Hematopoietic multipotent progenitor cell treated with erythropoietin and hydrocortisone succinate and interleukin-3 and kit ligand, for 17 days (in vitro differentiated cells): Measurements from ENCODE around the gene RAI1.

Experiments
- DNase-seq: peaks from one replicate; pipeline ENCODE4 v3.0.0-alpha.2; 2015; ENCODE audit warnings: low spot score

RAI1 gene

DNA sequence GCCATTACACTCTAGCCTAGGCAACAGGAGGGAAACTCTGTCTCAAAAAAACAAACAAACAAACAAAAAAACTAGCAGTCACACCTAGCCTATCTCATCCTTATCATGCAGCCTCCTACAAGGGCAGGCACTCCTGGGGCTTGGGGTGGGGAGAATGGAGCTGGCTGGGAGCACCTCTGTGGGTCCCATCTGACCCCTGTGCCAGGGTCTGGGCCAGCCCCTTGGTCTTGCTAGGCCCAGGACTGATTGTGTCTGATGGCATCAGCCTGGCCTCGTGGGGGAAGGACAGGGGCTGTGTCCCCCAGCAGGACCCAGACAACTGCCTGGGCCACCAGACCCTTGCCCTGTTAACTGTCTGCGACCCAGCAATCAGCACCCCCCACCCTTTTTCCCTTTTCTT lies 105.7 kb downstream of the RAI1 start:
- DNase-seq: no peak

DNA sequence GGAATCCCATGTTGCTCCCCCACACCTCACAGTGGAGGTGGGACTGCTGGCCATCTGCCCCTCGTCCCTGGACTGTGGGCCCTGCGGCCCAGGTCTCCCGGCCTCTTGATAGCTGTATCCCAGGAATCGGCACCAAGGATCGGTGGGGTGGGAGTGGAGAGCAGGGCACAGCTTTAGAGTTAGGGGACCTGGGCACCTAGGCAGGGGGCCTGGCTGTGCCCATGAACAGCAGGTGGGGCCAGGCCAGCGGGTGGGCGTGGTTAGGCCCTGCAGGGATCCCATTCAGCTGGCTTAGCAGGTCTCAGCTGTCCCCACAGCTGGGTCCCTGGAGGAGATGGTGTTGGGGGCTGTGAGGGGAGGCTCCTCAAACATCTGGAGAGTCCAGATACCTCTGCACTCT lies 106.3 kb downstream of the RAI1 start:
- DNase-seq: no peak

DNA sequence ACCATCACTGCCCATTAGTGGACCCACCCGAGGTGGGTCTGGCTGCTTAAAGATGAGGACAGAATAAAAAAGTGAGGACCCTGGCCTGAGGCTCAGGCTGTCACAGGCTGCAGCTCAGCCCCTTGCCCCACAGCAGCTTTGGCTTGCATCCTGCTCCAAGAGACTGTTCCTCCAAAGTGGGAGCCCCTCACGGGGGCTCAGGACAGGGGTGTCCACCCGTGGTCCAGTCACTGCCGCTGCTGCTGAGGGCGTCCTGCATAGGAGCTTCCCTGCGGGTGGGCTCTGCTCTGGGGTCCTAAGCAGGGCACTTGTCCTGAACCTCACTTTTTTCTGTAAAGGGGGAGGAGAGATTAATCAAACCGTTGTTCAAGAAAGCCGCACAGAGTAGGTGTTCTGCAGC lies 107.7 kb downstream of the RAI1 start:
- no peak for DNase-seq

DNA sequence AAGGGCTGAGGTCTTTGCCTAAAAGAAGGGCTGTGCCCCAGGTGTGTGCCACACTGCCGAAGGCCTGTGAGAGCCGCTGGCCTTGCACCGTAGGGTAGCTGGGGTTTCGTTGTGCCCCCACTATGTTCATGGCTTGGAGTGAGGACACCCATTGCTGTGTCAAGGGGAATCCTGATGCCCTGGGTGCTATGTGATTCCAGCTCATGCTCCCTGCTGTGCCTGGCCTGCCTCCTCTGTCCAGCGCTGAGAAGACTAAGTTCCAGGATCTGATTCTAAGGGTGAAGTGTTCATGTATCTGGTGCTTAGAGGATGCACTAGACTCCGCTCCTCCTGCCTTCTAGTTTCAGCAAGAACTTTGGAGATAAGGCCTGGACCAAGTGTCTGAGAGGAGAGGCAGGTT lies 108.2 kb downstream of the RAI1 start:
- DNase-seq: no peak

DNA sequence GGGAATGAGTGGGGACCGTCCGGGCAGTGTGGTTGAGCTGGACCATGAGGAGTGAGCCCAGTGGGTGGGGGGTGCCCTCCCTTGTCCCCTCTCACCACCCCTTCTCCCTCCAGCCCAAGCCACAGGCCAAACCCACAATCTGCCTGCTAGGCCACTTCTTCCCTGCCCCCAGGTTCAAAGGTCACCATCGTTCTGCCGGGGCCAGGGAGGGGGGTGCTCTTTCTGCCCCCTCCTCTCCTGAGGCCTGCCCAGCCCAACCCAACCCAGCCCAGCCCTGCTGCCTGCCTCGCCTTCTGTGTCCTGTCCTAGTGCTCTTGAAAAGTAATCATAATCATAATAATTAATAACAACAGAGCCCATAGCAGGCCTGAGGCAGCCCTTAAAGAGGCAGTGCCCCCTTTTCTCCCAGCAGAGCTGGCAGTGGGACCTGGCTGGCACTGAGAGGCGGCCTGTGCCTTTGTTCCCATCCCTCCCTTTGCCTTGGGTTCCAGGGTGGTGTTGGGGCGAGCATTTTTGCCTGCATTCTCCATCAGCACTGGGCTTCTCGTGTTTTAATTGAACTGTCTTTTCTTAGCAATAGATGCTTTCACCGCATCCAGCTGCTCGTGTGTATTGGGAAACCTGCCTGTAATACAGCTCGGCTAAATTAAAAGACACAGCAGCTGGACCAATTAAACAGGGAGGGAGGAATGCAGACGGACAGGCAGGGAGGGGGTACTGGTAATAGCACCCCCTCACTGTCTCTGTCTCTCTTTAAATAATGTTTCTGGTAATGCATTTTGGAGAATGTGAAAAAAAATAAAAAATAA lies 108.8 kb downstream of the RAI1 start:
- no peak for DNase-seq

DNA sequence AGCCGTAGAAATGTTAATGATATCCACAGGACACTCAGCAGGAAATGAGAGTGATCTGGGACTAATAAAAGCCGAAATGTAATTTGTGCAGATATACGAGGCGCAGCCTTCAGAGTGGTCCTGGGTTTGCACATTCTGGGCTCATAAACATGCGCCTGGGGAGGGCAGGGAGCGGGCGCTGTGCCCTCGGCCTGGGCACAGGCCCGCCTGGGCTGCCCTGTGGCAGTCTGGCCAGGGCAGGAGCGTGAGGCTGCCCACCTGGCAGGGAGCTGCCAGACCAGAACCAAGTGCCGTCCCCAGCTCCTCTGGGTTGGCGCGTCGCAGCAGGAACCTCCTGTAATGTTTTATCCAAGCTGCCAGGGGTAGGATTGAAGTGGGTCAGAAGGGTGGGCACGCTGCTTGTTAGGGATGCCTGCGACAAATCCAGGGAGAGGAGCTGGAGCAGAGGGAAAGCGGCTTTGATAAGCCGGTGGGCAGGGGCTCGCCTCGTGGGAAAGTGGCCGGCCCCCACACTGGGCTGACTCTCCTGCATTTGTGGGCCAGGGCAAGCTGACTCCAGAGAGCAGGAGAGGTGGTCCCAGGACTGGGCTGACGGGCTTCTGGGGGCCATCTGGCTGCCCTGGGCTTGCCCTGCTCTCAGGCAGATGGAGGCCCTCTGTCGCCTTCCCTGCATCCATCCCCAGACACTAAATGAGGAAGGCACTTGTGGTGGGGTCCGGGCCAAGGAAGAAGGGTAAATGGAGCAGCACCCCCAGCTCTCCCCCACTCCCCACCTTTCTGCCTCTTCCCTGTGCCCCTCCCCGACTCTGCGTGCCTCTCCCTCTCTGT lies 109.6 kb downstream of the RAI1 start:
- no peak for DNase-seq

DNA sequence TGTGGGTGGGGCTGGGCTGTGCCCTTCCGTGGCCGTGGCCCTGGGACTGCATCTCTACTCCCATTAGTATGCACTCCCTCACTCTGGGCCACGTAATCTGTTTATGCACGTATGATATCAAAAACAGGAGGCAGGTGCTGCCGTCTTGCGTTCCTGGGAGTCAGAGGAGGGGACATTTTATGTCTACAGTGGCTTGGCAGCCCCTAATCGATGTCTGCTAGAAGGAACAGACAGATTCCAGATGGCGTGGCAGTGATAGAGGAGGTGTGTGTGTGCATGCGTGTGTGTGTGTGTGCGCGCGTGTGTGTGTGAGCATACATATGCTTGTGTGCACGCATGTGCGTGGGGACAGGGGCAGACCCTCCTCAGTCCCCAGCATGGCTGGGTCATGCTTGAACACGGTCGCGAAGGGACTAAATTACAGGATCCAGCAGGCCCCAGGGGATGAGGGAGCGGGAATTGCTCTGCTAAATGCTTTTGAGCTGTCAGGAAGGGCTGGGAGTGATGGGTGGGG lies 110.8 kb downstream of the RAI1 start:
- DNase-seq: no peak

DNA sequence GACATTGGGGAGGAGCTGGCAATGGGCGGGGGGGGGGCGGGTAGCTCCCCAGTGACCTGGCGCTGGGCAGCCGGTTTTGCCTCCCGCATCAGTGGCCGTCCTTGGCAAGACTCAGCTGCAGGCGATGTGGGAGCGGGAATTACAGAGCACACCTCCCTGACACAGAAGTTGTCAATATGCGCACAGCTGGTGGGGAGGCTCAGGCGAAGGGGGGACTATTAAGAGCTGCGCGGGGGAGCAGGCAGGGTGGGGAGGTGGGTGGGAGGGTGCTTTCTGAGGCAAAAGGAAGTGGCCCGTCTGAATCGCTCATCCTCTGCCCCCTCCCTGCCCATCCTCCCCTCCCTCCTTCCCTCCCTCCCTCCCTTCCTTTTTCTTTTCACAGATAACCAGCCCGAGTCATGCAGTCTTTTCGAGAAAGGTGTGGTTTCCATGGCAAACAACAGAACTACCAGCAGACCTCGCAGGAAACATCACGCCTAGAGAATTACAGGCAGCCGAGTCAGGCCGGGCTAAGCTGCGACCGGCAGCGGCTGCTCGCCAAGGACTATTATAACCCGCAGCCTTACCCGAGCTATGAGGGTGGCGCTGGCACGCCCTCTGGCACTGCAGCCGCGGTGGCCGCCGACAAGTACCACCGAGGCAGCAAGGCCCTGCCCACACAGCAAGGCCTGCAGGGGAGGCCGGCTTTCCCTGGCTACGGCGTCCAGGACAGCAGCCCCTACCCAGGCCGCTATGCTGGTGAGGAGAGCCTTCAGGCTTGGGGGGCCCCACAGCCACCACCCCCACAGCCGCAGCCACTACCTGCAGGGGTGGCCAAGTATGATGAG lies 111.5 kb downstream of the RAI1 start:
- no peak for DNase-seq

DNA sequence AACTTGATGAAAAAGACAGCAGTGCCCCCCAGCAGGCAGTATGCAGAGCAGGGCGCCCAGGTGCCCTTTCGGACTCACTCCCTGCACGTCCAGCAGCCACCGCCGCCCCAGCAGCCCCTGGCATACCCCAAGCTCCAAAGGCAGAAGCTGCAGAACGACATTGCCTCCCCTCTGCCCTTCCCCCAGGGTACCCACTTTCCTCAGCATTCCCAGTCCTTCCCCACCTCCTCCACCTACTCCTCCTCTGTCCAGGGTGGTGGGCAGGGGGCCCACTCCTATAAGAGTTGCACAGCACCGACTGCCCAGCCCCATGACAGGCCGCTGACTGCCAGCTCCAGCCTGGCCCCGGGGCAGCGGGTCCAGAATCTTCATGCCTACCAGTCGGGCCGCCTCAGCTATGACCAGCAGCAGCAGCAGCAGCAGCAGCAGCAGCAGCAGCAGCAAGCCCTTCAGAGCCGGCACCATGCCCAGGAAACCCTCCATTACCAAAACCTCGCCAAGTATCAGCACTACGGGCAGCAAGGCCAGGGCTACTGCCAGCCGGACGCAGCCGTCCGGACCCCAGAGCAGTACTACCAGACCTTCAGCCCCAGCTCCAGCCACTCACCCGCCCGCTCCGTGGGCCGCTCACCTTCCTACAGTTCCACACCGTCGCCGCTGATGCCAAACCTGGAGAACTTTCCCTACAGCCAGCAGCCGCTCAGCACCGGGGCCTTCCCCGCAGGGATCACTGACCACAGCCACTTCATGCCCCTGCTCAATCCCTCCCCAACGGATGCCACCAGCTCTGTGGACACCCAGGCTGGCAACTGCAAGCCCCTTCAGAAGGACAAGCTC lies 112.3 kb downstream of the RAI1 start:
- no peak for DNase-seq

DNA sequence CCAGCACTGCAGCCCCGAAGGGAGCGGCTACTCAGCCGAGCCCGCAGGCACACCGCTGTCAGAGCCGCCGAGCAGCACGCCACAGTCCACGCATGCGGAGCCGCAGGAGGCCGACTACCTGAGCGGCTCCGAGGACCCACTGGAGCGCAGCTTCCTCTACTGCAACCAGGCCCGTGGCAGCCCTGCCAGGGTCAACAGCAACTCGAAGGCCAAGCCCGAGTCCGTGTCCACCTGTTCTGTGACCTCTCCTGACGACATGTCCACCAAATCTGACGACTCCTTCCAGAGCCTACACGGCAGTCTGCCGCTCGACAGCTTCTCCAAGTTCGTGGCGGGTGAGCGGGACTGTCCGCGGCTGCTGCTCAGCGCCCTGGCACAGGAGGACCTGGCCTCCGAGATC lies 113.1 kb downstream of the RAI1 start:
- no peak for DNase-seq

DNA sequence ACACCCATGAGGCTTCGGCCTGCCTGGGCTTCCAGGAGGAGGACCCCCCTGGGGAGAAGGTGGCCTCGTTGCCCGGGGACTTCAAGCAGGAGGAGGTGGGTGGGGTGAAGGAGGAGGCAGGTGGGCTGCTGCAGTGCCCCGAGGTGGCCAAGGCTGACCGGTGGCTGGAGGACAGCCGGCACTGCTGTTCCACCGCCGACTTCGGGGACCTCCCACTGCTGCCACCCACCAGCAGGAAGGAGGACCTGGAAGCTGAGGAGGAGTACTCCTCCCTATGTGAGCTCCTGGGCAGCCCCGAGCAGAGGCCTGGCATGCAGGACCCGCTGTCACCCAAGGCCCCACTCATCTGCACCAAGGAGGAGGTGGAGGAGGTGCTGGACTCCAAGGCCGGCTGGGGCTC lies 114.0 kb downstream of the RAI1 start:
- no peak for DNase-seq

DNA sequence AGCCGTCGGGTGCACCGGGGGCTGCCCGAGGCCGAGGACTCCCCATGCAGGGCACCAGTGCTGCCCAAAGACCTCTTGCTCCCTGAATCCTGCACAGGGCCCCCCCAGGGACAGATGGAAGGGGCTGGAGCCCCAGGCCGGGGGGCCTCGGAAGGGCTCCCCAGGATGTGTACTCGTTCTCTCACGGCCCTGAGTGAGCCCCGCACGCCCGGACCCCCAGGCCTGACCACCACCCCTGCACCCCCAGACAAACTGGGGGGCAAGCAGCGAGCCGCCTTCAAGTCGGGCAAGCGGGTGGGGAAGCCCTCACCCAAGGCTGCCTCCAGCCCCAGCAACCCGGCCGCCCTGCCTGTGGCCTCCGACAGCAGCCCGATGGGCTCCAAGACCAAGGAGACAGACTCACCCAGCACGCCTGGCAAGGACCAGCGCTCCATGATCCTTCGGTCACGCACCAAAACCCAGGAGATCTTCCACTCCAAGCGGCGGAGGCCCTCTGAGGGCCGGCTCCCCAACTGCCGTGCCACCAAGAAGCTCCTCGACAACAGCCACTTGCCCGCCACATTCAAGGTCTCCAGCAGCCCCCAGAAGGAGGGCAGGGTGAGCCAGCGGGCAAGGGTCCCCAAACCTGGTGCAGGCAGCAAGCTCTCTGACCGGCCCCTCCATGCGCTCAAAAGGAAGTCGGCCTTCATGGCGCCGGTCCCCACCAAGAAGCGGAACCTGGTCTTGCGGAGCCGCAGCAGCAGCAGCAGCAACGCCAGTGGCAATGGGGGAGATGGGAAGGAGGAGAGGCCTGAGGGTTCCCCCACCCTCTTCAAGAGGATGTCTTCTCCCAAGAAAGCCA lies 114.9 kb downstream of the RAI1 start:
- no peak for DNase-seq

DNA sequence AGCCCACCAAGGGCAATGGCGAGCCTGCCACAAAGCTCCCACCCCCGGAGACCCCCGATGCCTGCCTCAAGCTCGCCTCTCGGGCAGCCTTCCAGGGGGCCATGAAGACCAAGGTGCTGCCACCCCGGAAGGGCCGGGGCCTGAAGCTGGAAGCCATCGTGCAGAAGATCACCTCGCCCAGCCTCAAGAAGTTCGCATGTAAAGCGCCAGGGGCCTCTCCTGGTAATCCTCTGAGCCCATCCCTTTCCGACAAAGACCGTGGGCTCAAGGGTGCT lies 115.5 kb downstream of the RAI1 start:
- DNase-seq: no peak

DNA sequence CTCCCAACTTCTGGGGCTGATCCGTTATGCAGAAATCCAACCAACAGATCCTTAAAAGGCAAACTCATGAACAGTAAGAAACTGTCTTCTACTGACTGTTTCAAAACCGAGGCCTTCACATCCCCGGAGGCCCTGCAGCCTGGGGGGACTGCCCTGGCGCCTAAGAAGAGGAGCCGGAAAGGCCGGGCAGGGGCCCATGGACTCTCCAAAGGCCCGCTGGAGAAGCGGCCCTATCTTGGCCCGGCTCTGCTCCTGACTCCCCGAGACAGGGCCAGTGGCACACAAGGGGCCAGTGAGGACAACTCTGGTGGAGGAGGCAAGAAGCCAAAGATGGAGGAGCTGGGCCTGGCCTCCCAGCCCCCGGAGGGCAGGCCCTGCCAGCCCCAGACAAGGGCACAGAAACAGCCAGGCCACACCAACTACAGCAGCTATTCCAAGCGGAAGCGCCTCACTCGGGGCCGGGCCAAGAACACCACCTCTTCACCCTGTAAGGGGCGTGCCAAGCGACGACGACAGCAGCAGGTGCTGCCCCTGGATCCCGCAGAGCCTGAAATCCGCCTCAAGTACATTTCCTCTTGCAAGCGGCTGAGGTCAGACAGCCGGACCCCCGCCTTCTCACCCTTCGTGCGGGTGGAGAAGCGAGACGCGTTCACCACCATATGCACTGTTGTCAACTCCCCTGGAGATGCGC lies 116.0 kb downstream of the RAI1 start:
- DNase-seq: no peak

DNA sequence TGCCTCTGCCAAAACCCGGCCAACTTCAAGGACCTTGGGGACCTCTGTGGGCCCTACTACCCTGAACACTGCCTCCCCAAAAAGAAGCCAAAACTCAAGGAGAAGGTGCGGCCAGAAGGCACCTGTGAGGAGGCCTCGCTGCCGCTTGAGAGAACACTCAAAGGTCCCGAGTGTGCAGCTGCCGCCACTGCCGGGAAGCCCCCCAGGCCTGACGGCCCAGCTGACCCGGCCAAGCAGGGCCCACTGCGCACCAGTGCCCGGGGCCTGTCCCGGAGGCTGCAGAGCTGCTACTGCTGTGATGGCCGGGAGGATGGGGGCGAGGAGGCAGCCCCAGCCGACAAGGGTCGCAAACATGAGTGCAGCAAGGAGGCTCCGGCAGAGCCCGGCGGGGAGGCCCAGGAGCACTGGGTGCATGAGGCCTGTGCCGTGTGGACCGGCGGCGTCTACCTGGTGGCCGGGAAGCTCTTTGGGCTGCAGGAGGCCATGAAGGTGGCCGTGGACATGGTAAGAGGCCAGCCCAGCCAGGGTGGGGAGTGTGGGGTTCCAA lies 116.8 kb downstream of the RAI1 start:
- no peak for DNase-seq

DNA sequence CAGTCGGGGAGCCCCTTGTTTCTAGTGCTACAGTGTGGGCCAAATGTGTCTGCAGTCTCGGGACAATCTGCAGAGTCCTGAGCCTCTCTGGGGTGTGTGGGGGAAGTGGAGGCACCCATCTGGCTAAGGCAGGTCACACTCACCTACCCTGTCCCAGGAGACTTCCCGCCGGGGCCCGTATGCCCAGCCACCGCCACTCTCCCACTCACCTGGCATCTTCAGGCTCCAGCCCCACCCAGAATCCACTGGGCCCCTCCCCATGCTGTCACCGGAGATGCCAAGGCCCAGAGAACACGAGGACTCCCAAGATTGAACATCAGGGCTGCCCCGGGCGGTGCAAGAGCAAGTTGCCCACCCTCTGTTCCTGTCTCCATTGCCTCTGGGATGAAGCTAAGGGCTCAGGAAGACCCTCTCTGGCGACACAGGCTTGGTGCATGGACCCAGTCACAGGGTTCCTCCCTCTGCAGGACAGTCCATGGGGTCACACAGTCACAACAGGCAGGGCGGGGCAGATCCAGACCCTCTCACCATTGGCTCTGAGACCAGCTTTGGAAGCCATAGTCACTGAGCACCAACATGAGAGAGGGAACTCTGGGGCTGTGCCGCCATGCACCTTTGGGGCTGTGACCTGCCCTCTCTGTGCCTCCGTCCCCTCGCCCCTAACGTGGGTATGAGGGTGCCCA lies 117.5 kb downstream of the RAI1 start:
- DNase-seq: no peak

DNA sequence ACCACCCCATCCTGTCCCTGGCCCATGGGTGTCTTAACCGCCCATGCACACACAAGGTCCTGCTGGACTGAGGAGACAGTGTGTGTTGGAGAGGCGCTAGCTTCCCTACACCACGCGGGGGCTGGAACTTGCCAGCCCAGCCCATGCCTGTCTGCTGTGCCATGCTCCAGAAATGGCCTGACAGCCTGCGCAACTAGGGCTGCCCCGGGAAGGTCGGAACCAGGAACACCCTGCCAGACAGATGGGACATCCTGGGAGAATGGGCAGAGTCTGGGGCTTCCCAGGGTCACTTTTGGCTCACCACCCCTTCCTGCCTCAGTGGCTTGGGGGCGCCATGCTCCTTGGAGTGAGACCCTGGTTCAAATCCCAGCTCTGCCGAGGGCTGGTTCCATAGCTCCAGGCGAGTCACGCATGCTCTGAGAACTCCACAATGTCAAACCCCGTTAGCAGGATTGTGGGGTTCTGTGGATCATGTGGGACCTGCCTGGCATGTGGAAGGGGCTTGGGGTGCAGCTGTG lies 119.3 kb downstream of the RAI1 start:
- no peak for DNase-seq

DNA sequence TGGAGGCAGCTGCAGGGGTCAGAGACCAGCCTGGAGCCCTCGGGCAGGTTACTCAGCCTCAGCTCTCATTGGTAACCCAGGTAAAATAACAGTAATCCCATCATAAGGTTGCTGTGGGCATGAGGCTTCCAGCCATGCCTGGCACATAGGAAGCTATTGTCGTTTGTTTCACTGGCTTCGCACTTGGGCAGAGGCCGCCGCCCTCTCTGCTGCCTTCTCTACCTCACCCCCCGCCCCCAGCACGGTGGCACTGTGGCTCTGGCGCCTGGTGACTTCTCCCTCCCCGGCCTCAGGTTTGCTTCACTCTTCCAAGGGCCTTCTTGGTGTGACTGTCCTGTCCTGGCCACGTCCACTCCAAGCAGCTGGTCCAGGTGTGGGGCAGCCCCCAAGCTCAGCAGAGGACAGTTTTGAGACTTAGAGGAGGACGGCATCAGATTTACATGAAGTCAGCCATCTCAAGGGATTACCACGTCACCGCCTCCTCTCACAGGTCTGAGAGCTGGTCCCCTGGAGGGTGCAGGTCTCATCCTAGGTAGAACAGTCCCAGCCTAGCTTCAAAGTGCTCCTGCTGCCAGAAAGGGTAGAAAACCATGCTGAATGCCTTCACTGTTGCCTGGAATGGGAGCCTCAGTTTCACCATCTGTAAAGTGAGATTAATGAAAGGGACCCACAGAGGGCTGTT lies 120.7 kb downstream of the RAI1 start:
- DNase-seq: no peak
